ENCODE measurements around the gene RABEP2.
"Not testable (repeated sequence)": the region's sequence is repeated elsewhere in the genome, so short reads cannot be mapped to it uniquely, and the experiment has no call there.

The RABEP2 gene

GRCh38 chr16:28943281-28943680, 18.2 kb upstream of the RABEP2 start:
- DNase-seq (ENCODE audit: low read depth), result no peak
- no peak for TF ChIP-seq CTCF (IDR thresholded peaks at IDR 0.05; ENCODE audit: low read length, missing control alignments)
- H3K4me3 ChIP-seq (replicated peaks; ENCODE audit: low read depth, low read length), result no peak overlapping the region

GRCh38 chr16:28939825-28940224, 14.8 kb upstream of the RABEP2 start:
- not testable (repeated sequence) for DNase-seq (ENCODE audit: low read depth); H3K4me3 ChIP-seq (replicated peaks; ENCODE audit: low read depth, low read length)

GRCh38 chr16:28938721-28939120, 13.7 kb upstream of the RABEP2 start:
- no peak for DNase-seq (ENCODE audit: low read depth)
- no peak for TF ChIP-seq CTCF (IDR thresholded peaks at IDR 0.05; ENCODE audit: low read length, missing control alignments)
- H3K4me3 ChIP-seq (replicated peaks; ENCODE audit: low read depth, low read length), result no peak overlapping the region

GRCh38 chr16:28937222-28937876, 12.3 kb upstream of the RABEP2 start:
- no peak overlapping the region for H3K4me3 ChIP-seq (replicated peaks; ENCODE audit: low read depth, low read length)
- DNase-seq (ENCODE audit: low read depth), result no peak
- TF ChIP-seq CTCF (IDR thresholded peaks at IDR 0.05; ENCODE audit: low read length, missing control alignments), result no peak

- no peak overlapping the region for H3K4me3 ChIP-seq (replicated peaks; ENCODE audit: low read depth, low read length)
- no peak for DNase-seq (ENCODE audit: low read depth)
- no peak for TF ChIP-seq CTCF (IDR thresholded peaks at IDR 0.05; ENCODE audit: low read length, missing control alignments)
These were observed 11.7 kb upstream of the RABEP2 start for GRCh38 chr16:28936784-28937155.

- no peak for TF ChIP-seq CTCF (IDR thresholded peaks at IDR 0.05; ENCODE audit: low read length, missing control alignments)
- H3K4me3 ChIP-seq (replicated peaks; ENCODE audit: low read depth, low read length), result peak overlapping the region; percentile 15
- DNase-seq (ENCODE audit: low read depth), result peak; percentile 77
These were observed 11.1 kb upstream of the RABEP2 start for GRCh38 chr16:28935924-28936783.

- no peak for DNase-seq (ENCODE audit: low read depth)
- TF ChIP-seq CTCF (IDR thresholded peaks at IDR 0.05; ENCODE audit: low read length, missing control alignments), result no peak
- no peak overlapping the region for H3K4me3 ChIP-seq (replicated peaks; ENCODE audit: low read depth, low read length)
These were observed 10.3 kb upstream of the RABEP2 start for GRCh38 chr16:28935346-28935745.
